ENCODE measurements around the gene HMBS.

Gene HMBS

GRCh38 chr11:119118946-119119345 is 34.3 kb downstream of the HMBS start:
- Histone ChIP-seq H3K4me2 (ENCODE audit: low read length) (no peak overlapping the region), H3K9ac (ENCODE audit: low read length) (no peak overlapping the region), H2AK5ac (ENCODE audit: low read length) (no peak overlapping the region), H4K12ac (ENCODE audit: low read depth, low read length) (no peak overlapping the region), H3K79me2 (ENCODE audit: control insufficient read depth, insufficient read depth, low read length, poor library complexity) (peaks cover 5% of the 10 kb centered on the region), H3K4me3 (ENCODE audit: low read depth, low read length) (no peak overlapping the region), H3K4ac (ENCODE audit: low read depth, low read length) (no peak overlapping the region), H2BK5ac (ENCODE audit: low read depth, low read length, poor library complexity) (no peak overlapping the region), H4K8ac (ENCODE audit: low read depth, low read length) (no peak overlapping the region), H3K27ac (ENCODE audit: low read depth, low read length) (no peak overlapping the region), H3K9me3 (ENCODE audit: insufficient read depth, low read depth, low read length) (no peaks in the 10 kb centered on the region), H2BK120ac (ENCODE audit: insufficient read depth, low read length, poor library complexity) (no peak overlapping the region), H3K23ac (ENCODE audit: low read length) (no peak overlapping the region), H3K4me1 (ENCODE audit: control insufficient read depth in 1 of 2, insufficient read depth in 2 of 2, low read length in 2 of 2) (peaks cover 0 to 9% of the 10 kb centered on the region in 2 experiments), H3K18ac (ENCODE audit: low read length) (no peak overlapping the region), H3K36me3 (ENCODE audit: control insufficient read depth in 1 of 2, insufficient read depth in 2 of 2, low read length in 2 of 2) (peaks cover 4 to 8% of the 10 kb centered on the region in 2 experiments), H3K14ac (ENCODE audit: low read length) (no peak overlapping the region), H2AFZ (ENCODE audit: insufficient read depth, low read length, poor library complexity) (no peak overlapping the region), H4K91ac (ENCODE audit: low read depth, low read length) (no peak overlapping the region), H3K27me3 (ENCODE audit: insufficient read depth, low read length) (no peaks in the 10 kb centered on the region), H3K79me1 (ENCODE audit: low read length) (peaks cover 7% of the 10 kb centered on the region), H2BK12ac (ENCODE audit: low read length) (no peak overlapping the region)
- no peak for DNase-seq
- no CpG with 5 or more reads among the region's 1 CpG for WGBS (ENCODE audit: extremely low coverage, insufficient coverage, insufficient read length)

- Histone ChIP-seq H2AK5ac (ENCODE audit: low read length) (no peak overlapping the region), H3K36me3 (ENCODE audit: control insufficient read depth in 1 of 2, insufficient read depth in 2 of 2, low read length in 2 of 2) (peaks cover 7 to 8% of the 10 kb centered on the region in 2 experiments), H3K27ac (ENCODE audit: low read depth, low read length) (no peak overlapping the region), H3K23ac (ENCODE audit: low read length) (no peak overlapping the region), H2BK12ac (ENCODE audit: low read length) (no peak overlapping the region), H3K27me3 (ENCODE audit: insufficient read depth, low read length) (no peaks in the 10 kb centered on the region), H3K18ac (ENCODE audit: low read length) (no peak overlapping the region), H3K9me3 (ENCODE audit: insufficient read depth, low read depth, low read length) (no peaks in the 10 kb centered on the region), H2BK5ac (ENCODE audit: low read depth, low read length, poor library complexity) (no peak overlapping the region), H3K79me1 (ENCODE audit: low read length) (peaks cover 7% of the 10 kb centered on the region), H3K14ac (ENCODE audit: low read length) (no peak overlapping the region), H2AFZ (ENCODE audit: insufficient read depth, low read length, poor library complexity) (peak overlapping the region; percentile 19), H4K12ac (ENCODE audit: low read depth, low read length) (peak overlapping the region; percentile 23), H3K4me3 (ENCODE audit: low read depth, low read length) (no peak overlapping the region), H3K9ac (ENCODE audit: low read length) (peak overlapping the region; percentile 42), H3K4ac (ENCODE audit: low read depth, low read length) (no peak overlapping the region), H2BK120ac (ENCODE audit: insufficient read depth, low read length, poor library complexity) (no peak overlapping the region), H4K91ac (ENCODE audit: low read depth, low read length) (no peak overlapping the region), H3K4me2 (ENCODE audit: low read length) (peak overlapping the region; percentile 80), H3K79me2 (ENCODE audit: control insufficient read depth, insufficient read depth, low read length, poor library complexity) (peaks cover 5% of the 10 kb centered on the region), H4K8ac (ENCODE audit: low read depth, low read length) (peak overlapping the region; percentile 65), H3K4me1 (ENCODE audit: control insufficient read depth in 1 of 2, insufficient read depth in 2 of 2, low read length in 2 of 2) (peaks cover 0 to 9% of the 10 kb centered on the region in 2 experiments)
- 100% methylated on average over 2 of the region's 5 CpGs for WGBS (ENCODE audit: extremely low coverage, insufficient coverage, insufficient read length)
- DNase-seq, result no peak
These were observed 35.9 kb downstream of the HMBS start for GRCh38 chr11:119120639-119121007.

GRCh38 chr11:119121008-119121810 is 36.5 kb downstream of the HMBS start, which contains the start of gene HINFP:
HINFP (plus strand) TSS chr11:119121580; CDS start chr11:119126945, 5,365 bp downstream.
- Histone ChIP-seq H2AFZ (ENCODE audit: insufficient read depth, low read length, poor library complexity) (peak within 1 kb of the TSS; percentile 74), H2BK5ac (ENCODE audit: low read depth, low read length, poor library complexity) (no peak within 1 kb of the TSS), H3K9me3 (ENCODE audit: insufficient read depth, low read depth, low read length) (no peaks in the 10 kb centered on the region), H4K12ac (ENCODE audit: low read depth, low read length) (peak within 1 kb of the TSS; percentile 56), H3K14ac (ENCODE audit: low read length) (peak within 1 kb of the TSS; percentile 25), H2BK12ac (ENCODE audit: low read length) (no peak within 1 kb of the TSS), H3K4me1 (ENCODE audit: control insufficient read depth in 1 of 2, insufficient read depth in 2 of 2, low read length in 2 of 2) (peaks cover 0 to 9% of the 10 kb centered on the region in 2 experiments), H3K79me1 (ENCODE audit: low read length) (peaks cover 7% of the 10 kb centered on the region), H3K18ac (ENCODE audit: low read length) (peak within 1 kb of the TSS; percentile 32), H3K4ac (ENCODE audit: low read depth, low read length) (peak within 1 kb of the TSS; percentile 43), H3K23ac (ENCODE audit: low read length) (no peak within 1 kb of the TSS), H2AK5ac (ENCODE audit: low read length) (no peak within 1 kb of the TSS), H3K36me3 (ENCODE audit: control insufficient read depth in 1 of 2, insufficient read depth in 2 of 2, low read length in 2 of 2) (peaks cover 5 to 7% of the 10 kb centered on the region in 2 experiments), H3K4me2 (ENCODE audit: low read length) (peak within 1 kb of the TSS; percentile 80), H3K27ac (ENCODE audit: low read depth, low read length) (peak within 1 kb of the TSS; percentile 30), H3K79me2 (ENCODE audit: control insufficient read depth, insufficient read depth, low read length, poor library complexity) (peaks cover 5% of the 10 kb centered on the region), H3K9ac (ENCODE audit: low read length) (peak within 1 kb of the TSS; percentile 90), H4K91ac (ENCODE audit: low read depth, low read length) (peak within 1 kb of the TSS; percentile 40), H3K4me3 (ENCODE audit: low read depth, low read length) (peak within 1 kb of the TSS; percentile 94), H4K8ac (ENCODE audit: low read depth, low read length) (peak within 1 kb of the TSS; percentile 75), H3K27me3 (ENCODE audit: insufficient read depth, low read length) (no peaks in the 10 kb centered on the region), H2BK120ac (ENCODE audit: insufficient read depth, low read length, poor library complexity) (no peak within 1 kb of the TSS)
- DNase-seq, result peak; percentile 98 to 99
- WGBS (ENCODE audit: extremely low coverage, insufficient coverage, insufficient read length), result no CpG with 5 or more reads among the region's 54 CpGs

GRCh38 chr11:119121811-119122124 is 37.1 kb downstream of the HMBS start:
- Histone ChIP-seq H3K9ac (ENCODE audit: low read length) (peak overlapping the region; percentile 90), H2AFZ (ENCODE audit: insufficient read depth, low read length, poor library complexity) (peak overlapping the region; percentile 74), H3K27me3 (ENCODE audit: insufficient read depth, low read length) (no peaks in the 10 kb centered on the region), H2BK5ac (ENCODE audit: low read depth, low read length, poor library complexity) (no peak overlapping the region), H3K36me3 (ENCODE audit: control insufficient read depth in 1 of 2, insufficient read depth in 2 of 2, low read length in 2 of 2) (peaks cover 4 to 9% of the 10 kb centered on the region in 2 experiments), H3K14ac (ENCODE audit: low read length) (peak overlapping the region; percentile 25), H4K8ac (ENCODE audit: low read depth, low read length) (peak overlapping the region; percentile 75), H3K18ac (ENCODE audit: low read length) (peak overlapping the region; percentile 32), H3K9me3 (ENCODE audit: insufficient read depth, low read depth, low read length) (no peaks in the 10 kb centered on the region), H4K12ac (ENCODE audit: low read depth, low read length) (peak overlapping the region; percentile 56), H3K79me2 (ENCODE audit: control insufficient read depth, insufficient read depth, low read length, poor library complexity) (peaks cover 5% of the 10 kb centered on the region), H3K79me1 (ENCODE audit: low read length) (peaks cover 7% of the 10 kb centered on the region), H3K4ac (ENCODE audit: low read depth, low read length) (peak overlapping the region; percentile 28), H4K91ac (ENCODE audit: low read depth, low read length) (peak overlapping the region; percentile 40), H2BK12ac (ENCODE audit: low read length) (no peak overlapping the region), H2BK120ac (ENCODE audit: insufficient read depth, low read length, poor library complexity) (no peak overlapping the region), H3K4me3 (ENCODE audit: low read depth, low read length) (peak overlapping the region; percentile 94), H3K23ac (ENCODE audit: low read length) (no peak overlapping the region), H3K4me2 (ENCODE audit: low read length) (peak overlapping the region; percentile 74), H3K27ac (ENCODE audit: low read depth, low read length) (peak overlapping the region; percentile 30), H3K4me1 (ENCODE audit: control insufficient read depth in 1 of 2, insufficient read depth in 2 of 2, low read length in 2 of 2) (peaks cover 0 to 9% of the 10 kb centered on the region in 2 experiments), H2AK5ac (ENCODE audit: low read length) (no peak overlapping the region)
- WGBS (ENCODE audit: extremely low coverage, insufficient coverage, insufficient read length), result no CpG with 5 or more reads among the region's 20 CpGs
- no peak for DNase-seq

All from trophoblast cell (in vitro differentiated cells and primary cell).